Gastroesophageal sphincter (tissue), 3 donors: Measurements from ENCODE around the gene CALCA.

ENCODE experiments used
- EP300 ChIP-seq: sonication (generic); formaldehyde crosslinking; IDR thresholded peaks from one replicate; pipeline ENCODE4 v1.6.1; 2017; ENCODE audit warnings: antibody characterized with exemption, mild to moderate bottlenecking
- POLR2A ChIP-seq, 2 donors: fragments of 450-650 bp; IDR thresholded peaks; one replicate each; pipeline ENCODE4 v1.6.1; 2017; ENCODE audit warnings: antibody characterized with exemption in 2 of 2, mild to moderate bottlenecking in 2 of 2, moderate library complexity in 1 of 2
- POLR2AphosphoS5 ChIP-seq: sonication (generic); formaldehyde crosslinking; IDR thresholded peaks from one replicate; pipeline ENCODE4 v1.6.1; 2017; ENCODE audit warnings: antibody characterized with exemption
- TF ChIP-seq, protein P1 (sequence below), 4 experiments: fragments of 200-600 bp in 2 of 4; fragments of 450-650 bp in 2 of 4; sonication (generic) in 1 of 4; IDR thresholded peaks; one replicate each; pipeline ENCODE4 v1.5.1; 2017 to 2019; ENCODE audit warnings: antibody characterized with exemption in 4 of 4, mild to moderate bottlenecking in 2 of 4, moderate library complexity in 2 of 4

DNA sequence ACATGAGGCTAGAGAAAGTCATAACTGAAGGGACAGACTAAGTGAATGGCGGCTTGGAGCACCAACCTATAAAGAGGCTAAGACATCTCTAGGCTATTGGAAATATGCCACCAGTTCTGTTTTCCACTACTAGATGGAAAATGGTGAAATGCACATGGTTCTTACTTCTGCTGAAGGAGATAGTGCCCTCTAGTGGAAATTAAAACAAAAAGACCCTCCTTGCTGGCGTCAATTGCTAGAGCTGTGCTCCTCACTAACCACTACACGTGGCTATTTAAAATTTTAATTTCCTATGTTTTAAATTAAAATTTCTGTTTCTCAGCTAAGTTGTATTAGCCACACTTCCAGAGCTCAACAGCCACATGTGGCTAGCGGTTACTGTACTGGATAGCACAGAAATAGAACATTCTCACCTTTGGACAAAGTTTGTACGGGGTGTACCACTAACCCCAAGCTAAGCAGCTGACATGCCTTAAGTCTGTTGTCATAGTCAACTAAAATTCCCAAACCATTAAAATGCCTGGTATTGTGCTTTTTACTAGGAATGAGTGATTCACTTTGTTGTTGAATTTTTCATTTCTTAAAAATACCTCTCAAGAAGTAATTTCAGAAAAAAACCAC is 34.1 kb upstream of the CALCA start:
- TF ChIP-seq POLR2A (IDR thresholded peaks at IDR 0.05) (no peak), EP300 (no peak), POLR2AphosphoS5 (no peak)
- TF ChIP-seq, protein P1, sequence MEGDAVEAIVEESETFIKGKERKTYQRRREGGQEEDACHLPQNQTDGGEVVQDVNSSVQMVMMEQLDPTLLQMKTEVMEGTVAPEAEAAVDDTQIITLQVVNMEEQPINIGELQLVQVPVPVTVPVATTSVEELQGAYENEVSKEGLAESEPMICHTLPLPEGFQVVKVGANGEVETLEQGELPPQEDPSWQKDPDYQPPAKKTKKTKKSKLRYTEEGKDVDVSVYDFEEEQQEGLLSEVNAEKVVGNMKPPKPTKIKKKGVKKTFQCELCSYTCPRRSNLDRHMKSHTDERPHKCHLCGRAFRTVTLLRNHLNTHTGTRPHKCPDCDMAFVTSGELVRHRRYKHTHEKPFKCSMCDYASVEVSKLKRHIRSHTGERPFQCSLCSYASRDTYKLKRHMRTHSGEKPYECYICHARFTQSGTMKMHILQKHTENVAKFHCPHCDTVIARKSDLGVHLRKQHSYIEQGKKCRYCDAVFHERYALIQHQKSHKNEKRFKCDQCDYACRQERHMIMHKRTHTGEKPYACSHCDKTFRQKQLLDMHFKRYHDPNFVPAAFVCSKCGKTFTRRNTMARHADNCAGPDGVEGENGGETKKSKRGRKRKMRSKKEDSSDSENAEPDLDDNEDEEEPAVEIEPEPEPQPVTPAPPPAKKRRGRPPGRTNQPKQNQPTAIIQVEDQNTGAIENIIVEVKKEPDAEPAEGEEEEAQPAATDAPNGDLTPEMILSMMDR (IDR thresholded peaks at IDR 0.05) = no peak
